ENCODE results near the gene ASB10. TPM values are rescaled to one million over a fixed set of nuclear protein-coding genes. Genes with fewer than 3 reads are reported as not detected.

ASB10 gene
- total RNA-seq, 1 experiment from 2014 or later, result not detected

GRCh38 chr7:151133986-151134742, 52.9 kb downstream of the ASB10 start:
- CTCF ChIA-PET, result no interaction called here
- Histone ChIP-seq H3K4me1 (ENCODE audit: control insufficient read depth, insufficient read depth, low read length) (no peaks in the 10 kb centered on the region), H3K9me3 (ENCODE audit: control insufficient read depth, insufficient read depth, low read depth, low read length) (no peaks in the 10 kb centered on the region), H3K27me3 (ENCODE audit: control insufficient read depth, insufficient read depth, low read length) (no peaks in the 10 kb centered on the region), H3K36me3 (ENCODE audit: control insufficient read depth, insufficient read depth, low read length) (peaks cover 5% of the 10 kb centered on the region), H3K4me3 (ENCODE audit: low read depth in 2 of 2, low read length in 2 of 2) (no peak overlapping the region), H3K27ac (ENCODE audit: low read length) (no peak overlapping the region)
- intact Hi-C loops (cut with micrococcal nuclease; ENCODE audit: unreplicated experiment) (no loop called here), in situ Hi-C loops (cut with HindIII; ENCODE audit: low pct_unique_long_range_greater_than_20kb, low sequenced_read_pairs) (no loop called here)
- no TSS peak for BruUV-seq (replicated peaks)
- POLR2A ChIA-PET, result no interaction called here
- DNase-seq (ENCODE audit: low read depth, low spot score), result no peak
- TF ChIP-seq POLR2AphosphoS5 (IDR thresholded peaks at IDR 0.05; ENCODE audit: low read depth, low read length), result no peak
- TF ChIP-seq, protein P1, sequence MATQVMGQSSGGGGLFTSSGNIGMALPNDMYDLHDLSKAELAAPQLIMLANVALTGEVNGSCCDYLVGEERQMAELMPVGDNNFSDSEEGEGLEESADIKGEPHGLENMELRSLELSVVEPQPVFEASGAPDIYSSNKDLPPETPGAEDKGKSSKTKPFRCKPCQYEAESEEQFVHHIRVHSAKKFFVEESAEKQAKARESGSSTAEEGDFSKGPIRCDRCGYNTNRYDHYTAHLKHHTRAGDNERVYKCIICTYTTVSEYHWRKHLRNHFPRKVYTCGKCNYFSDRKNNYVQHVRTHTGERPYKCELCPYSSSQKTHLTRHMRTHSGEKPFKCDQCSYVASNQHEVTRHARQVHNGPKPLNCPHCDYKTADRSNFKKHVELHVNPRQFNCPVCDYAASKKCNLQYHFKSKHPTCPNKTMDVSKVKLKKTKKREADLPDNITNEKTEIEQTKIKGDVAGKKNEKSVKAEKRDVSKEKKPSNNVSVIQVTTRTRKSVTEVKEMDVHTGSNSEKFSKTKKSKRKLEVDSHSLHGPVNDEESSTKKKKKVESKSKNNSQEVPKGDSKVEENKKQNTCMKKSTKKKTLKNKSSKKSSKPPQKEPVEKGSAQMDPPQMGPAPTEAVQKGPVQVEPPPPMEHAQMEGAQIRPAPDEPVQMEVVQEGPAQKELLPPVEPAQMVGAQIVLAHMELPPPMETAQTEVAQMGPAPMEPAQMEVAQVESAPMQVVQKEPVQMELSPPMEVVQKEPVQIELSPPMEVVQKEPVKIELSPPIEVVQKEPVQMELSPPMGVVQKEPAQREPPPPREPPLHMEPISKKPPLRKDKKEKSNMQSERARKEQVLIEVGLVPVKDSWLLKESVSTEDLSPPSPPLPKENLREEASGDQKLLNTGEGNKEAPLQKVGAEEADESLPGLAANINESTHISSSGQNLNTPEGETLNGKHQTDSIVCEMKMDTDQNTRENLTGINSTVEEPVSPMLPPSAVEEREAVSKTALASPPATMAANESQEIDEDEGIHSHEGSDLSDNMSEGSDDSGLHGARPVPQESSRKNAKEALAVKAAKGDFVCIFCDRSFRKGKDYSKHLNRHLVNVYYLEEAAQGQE (IDR thresholded peaks at IDR 0.05; ENCODE audit: insufficient read depth in 1 of 2, low read depth in 2 of 2, low read length in 1 of 2), result no peak
- no peak for TF ChIP-seq TCF7L2 (IDR thresholded peaks at IDR 0.05; ENCODE audit: low read depth, low read length)
- no peak for TF ChIP-seq SIN3A (IDR thresholded peaks at IDR 0.05; ENCODE audit: borderline replicate concordance, insufficient read depth, low read depth, low read length)
- TF ChIP-seq, protein P2, sequence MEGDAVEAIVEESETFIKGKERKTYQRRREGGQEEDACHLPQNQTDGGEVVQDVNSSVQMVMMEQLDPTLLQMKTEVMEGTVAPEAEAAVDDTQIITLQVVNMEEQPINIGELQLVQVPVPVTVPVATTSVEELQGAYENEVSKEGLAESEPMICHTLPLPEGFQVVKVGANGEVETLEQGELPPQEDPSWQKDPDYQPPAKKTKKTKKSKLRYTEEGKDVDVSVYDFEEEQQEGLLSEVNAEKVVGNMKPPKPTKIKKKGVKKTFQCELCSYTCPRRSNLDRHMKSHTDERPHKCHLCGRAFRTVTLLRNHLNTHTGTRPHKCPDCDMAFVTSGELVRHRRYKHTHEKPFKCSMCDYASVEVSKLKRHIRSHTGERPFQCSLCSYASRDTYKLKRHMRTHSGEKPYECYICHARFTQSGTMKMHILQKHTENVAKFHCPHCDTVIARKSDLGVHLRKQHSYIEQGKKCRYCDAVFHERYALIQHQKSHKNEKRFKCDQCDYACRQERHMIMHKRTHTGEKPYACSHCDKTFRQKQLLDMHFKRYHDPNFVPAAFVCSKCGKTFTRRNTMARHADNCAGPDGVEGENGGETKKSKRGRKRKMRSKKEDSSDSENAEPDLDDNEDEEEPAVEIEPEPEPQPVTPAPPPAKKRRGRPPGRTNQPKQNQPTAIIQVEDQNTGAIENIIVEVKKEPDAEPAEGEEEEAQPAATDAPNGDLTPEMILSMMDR (IDR thresholded peaks at IDR 0.05), result no peak
- no peak for ATAC-seq

- H3K27ac ChIP-seq (ENCODE audit: low read length), result no peak overlapping the region
- peaks cover 5% of the 10 kb centered on the region for H3K36me3 ChIP-seq (ENCODE audit: control insufficient read depth, insufficient read depth, low read length)
- no peaks in the 10 kb centered on the region for H3K9me3 ChIP-seq (ENCODE audit: control insufficient read depth, insufficient read depth, low read depth, low read length)
- POLR2A ChIA-PET, result no interaction called here
- DNase-seq (ENCODE audit: low read depth, low spot score), result no peak
- TF ChIP-seq, protein P1 (IDR thresholded peaks at IDR 0.05; ENCODE audit: insufficient read depth in 1 of 2, low read depth in 2 of 2, low read length in 1 of 2), result no peak
- TF ChIP-seq SIN3A (IDR thresholded peaks at IDR 0.05; ENCODE audit: borderline replicate concordance, insufficient read depth, low read depth, low read length) (no peak), POLR2AphosphoS5 (IDR thresholded peaks at IDR 0.05; ENCODE audit: low read depth, low read length) (no peak), TCF7L2 (IDR thresholded peaks at IDR 0.05; ENCODE audit: low read depth, low read length) (no peak)
- TF ChIP-seq, protein P2 (IDR thresholded peaks at IDR 0.05), result no peak
- CTCF ChIA-PET, result no interaction called here
- no peaks in the 10 kb centered on the region for H3K4me1 ChIP-seq (ENCODE audit: control insufficient read depth, insufficient read depth, low read length)
- in situ Hi-C loops (cut with HindIII; ENCODE audit: low pct_unique_long_range_greater_than_20kb, low sequenced_read_pairs), result no loop called here
- H3K27me3 ChIP-seq (ENCODE audit: control insufficient read depth, insufficient read depth, low read length), result no peaks in the 10 kb centered on the region
- ATAC-seq, result no peak
- BruUV-seq (replicated peaks), result no TSS peak
- no peak overlapping the region for H3K4me3 ChIP-seq (ENCODE audit: low read depth in 2 of 2, low read length in 2 of 2)
- intact Hi-C loops (cut with micrococcal nuclease; ENCODE audit: unreplicated experiment), result no loop called here
These were observed 53.6 kb downstream of the ASB10 start for GRCh38 chr7:151133266-151133985.

Data from Panc1 (cell line).